SK-N-SH treated with all-trans-retinoic acid at 6 μM for 48 hours (cell line): Measurements from ENCODE around the gene MED8.
"Not testable (repeated sequence)": the region's sequence is repeated elsewhere in the genome, so short reads cannot be mapped to it uniquely, and the experiment has no call there.

Experiments used
- ATAC-seq: fragments of 200-7000 bp; cut with Tn5 transposase; 3 replicates; pipeline ENCODE4 v1.9.1; 2020; ENCODE audit warnings: mild to moderate bottlenecking, moderate library complexity
- BACH2 ChIP-seq: fragments of 250-450 bp; sonication (Bioruptor Pico); IDR thresholded peaks from 2 replicates; pipeline ENCODE4 v1.9.0; 2021; ENCODE audit warnings: mild to moderate bottlenecking, borderline replicate concordance
- CREB5 ChIP-seq: fragments of 250-450 bp; sonication (Bioruptor Pico); IDR thresholded peaks from 2 replicates; pipeline ENCODE4 v1.5.1; 2020; ENCODE audit warnings: low read depth, mild to moderate bottlenecking, moderate library complexity
- CSDC2 ChIP-seq: fragments of 250-450 bp; sonication (Bioruptor Pico); IDR thresholded peaks from 2 replicates; pipeline ENCODE4 v1.5.0; 2020; ENCODE audit warnings: mild to moderate bottlenecking, moderate library complexity
- CSRNP3 ChIP-seq: fragments of 250-450 bp; sonication (Bioruptor Pico); IDR thresholded peaks from 2 replicates; pipeline ENCODE4 v1.5.1; 2021; ENCODE audit warnings: mild to moderate bottlenecking, moderate library complexity
- ESRRG ChIP-seq: fragments of 250-450 bp; sonication (Bioruptor Pico); IDR thresholded peaks from 2 replicates; pipeline ENCODE4 v1.6.1; 2021; ENCODE audit warnings: mild to moderate bottlenecking
- GLIS3 ChIP-seq: fragments of 250-450 bp; sonication (Bioruptor Pico); IDR thresholded peaks from 2 replicates; pipeline ENCODE4 v1.5.0; 2020; ENCODE audit warnings: mild to moderate bottlenecking, moderate library complexity
- OSR1 ChIP-seq: fragments of 250-450 bp; sonication (Bioruptor Pico); IDR thresholded peaks from 2 replicates; pipeline ENCODE4 v1.8.0; 2022; ENCODE audit warnings: moderate library complexity, mild to moderate bottlenecking, inconsistent platforms
- PATZ1 ChIP-seq: fragments of 250-450 bp; sonication (Bioruptor Pico); IDR thresholded peaks from 2 replicates; pipeline ENCODE4 v1.8.0; 2020; ENCODE audit warnings: mild to moderate bottlenecking, moderate library complexity, borderline replicate concordance
- PPARA ChIP-seq: fragments of 250-450 bp; sonication (Bioruptor Pico); IDR thresholded peaks from 2 replicates; pipeline ENCODE4 v1.5.0; 2020; ENCODE audit warnings: mild to moderate bottlenecking, borderline replicate concordance
- RARB ChIP-seq: fragments of 250-450 bp; sonication (Bioruptor Pico); IDR thresholded peaks from 2 replicates; pipeline ENCODE4 v1.8.0; 2021; ENCODE audit warnings: mild to moderate bottlenecking, moderate library complexity
- TOX ChIP-seq: fragments of 250-450 bp; sonication (Bioruptor Pico); IDR thresholded peaks from 2 replicates; pipeline ENCODE4 v1.8.0; 2021; ENCODE audit warnings: mild to moderate bottlenecking, moderate library complexity, borderline replicate concordance
- TSHZ2 ChIP-seq: fragments of 250-450 bp; sonication (Bioruptor Pico); IDR thresholded peaks from 2 replicates; pipeline ENCODE4 v1.5.0; 2020; ENCODE audit warnings: mild to moderate bottlenecking, moderate library complexity
- ZC3H10 ChIP-seq: fragments of 250-450 bp; sonication (Bioruptor Pico); IDR thresholded peaks from 2 replicates; pipeline ENCODE4 v1.5.1; 2021; ENCODE audit warnings: mild to moderate bottlenecking, moderate library complexity
- ZFP3 ChIP-seq: fragments of 250-450 bp; sonication (Bioruptor Pico); IDR thresholded peaks from 2 replicates; pipeline ENCODE4 v1.5.0; 2020; ENCODE audit warnings: mild to moderate bottlenecking, moderate library complexity
- ZFP30 ChIP-seq: fragments of 450-650 bp; formaldehyde crosslinking; IDR thresholded peaks from 2 replicates; pipeline ENCODE4 v1.5.0; 2022; ENCODE audit warnings: mild to moderate bottlenecking, moderate library complexity
- ZNF565 ChIP-seq: fragments of 450-650 bp; formaldehyde crosslinking; conservative IDR thresholded peaks from 2 replicates; pipeline ENCODE4 v1.5.0; 2020; ENCODE audit warnings: low read depth, mild to moderate bottlenecking, moderate library complexity
- ZNF70 ChIP-seq: fragments of 450-650 bp; formaldehyde crosslinking; IDR thresholded peaks from 2 replicates; pipeline ENCODE4 v1.5.0; 2020; ENCODE audit warnings: mild to moderate bottlenecking, moderate library complexity
- ZNF8 ChIP-seq: fragments of 450-650 bp; formaldehyde crosslinking; IDR thresholded peaks from 2 replicates; pipeline ENCODE4 v1.5.0; 2020; ENCODE audit warnings: mild to moderate bottlenecking, moderate library complexity

MED8 gene

GRCh38 chr1:43373066-43373940 is 16.3 kb downstream of the MED8 start:
- ATAC-seq = peak; percentile 35; the same call in 2 of the 3 replicates

GRCh38 chr1:43372172-43372571 is 17.4 kb downstream of the MED8 start:
- no peak for ATAC-seq
- TF ChIP-seq ZNF565 (CRISPR knock-in tag) (no peak), ZNF70 (no peak)

More at GRCh38 chr1:43373066-43373940, 16.3 kb downstream of the MED8 start:
- TF ChIP-seq RARB (no peak), ZFP3 (CRISPR knock-in tag) (no peak), ZC3H10 (CRISPR knock-in tag) (no peak), CSDC2 (CRISPR knock-in tag) (no peak), ESRRG (CRISPR knock-in tag) (no peak)
- TF ChIP-seq, all 23 proteins: peak for 0

- TF ChIP-seq GLIS3 (CRISPR knock-in tag) = no peak
- TF ChIP-seq PPARA (CRISPR knock-in tag) = no peak
- no peak for TF ChIP-seq TSHZ2 (CRISPR knock-in tag)
- no peak for ATAC-seq
Measured at GRCh38 chr1:43370564-43370963, 19.0 kb downstream of the MED8 start.

- not testable (repeated sequence) for ATAC-seq
Measured at GRCh38 chr1:43369779-43370178, 19.8 kb downstream of the MED8 start.

- TF ChIP-seq ZC3H10 (CRISPR knock-in tag) = no peak
- TF ChIP-seq ZNF8 (CRISPR knock-in tag) = no peak
- TF ChIP-seq BACH2 (CRISPR knock-in tag) = no peak
- no peak for TF ChIP-seq CREB5 (CRISPR knock-in tag)
- no peak for TF ChIP-seq GLIS3 (CRISPR knock-in tag)
- TF ChIP-seq PPARA (CRISPR knock-in tag) = no peak
- no peak for TF ChIP-seq RARB
- no peak for TF ChIP-seq PATZ1 (CRISPR knock-in tag)
- TF ChIP-seq ZNF565 (CRISPR knock-in tag) = no peak
- TF ChIP-seq ZFP3 (CRISPR knock-in tag) = no peak
- TF ChIP-seq TSHZ2 (CRISPR knock-in tag) = no peak
- no peak for TF ChIP-seq OSR1
- no peak for TF ChIP-seq CSRNP3
- TF ChIP-seq ZFP30 = no peak
- no peak for TF ChIP-seq TOX
- no peak for ATAC-seq
Measured at GRCh38 chr1:43368646-43369020, 21.0 kb downstream of the MED8 start.
